A549 (cell line): Measurements from ENCODE around the gene PDGFC. TPM values are rescaled to one million over a fixed set of nuclear protein-coding genes. Genes with fewer than 3 reads are reported as not detected.

ENCODE experiments used
- ATAC-seq, 2 experiments: fragments of 200-7000 bp in 1 of 2; fragments of >200 bp in 1 of 2; cut with Nextera tagmentation in 1 of 2; cut with Tn5 transposase in 1 of 2; 3 replicates each; pipeline versions ENCODE4 v1.8.0 to v1.9.1; 2018 to 2020; ENCODE audit warnings: mild to moderate bottlenecking in 1 of 2, moderate library complexity in 1 of 2
- CTCF ChIA-PET: fragments of 300-600 bp; sonication (Branson Sonifier 250); formaldehyde crosslinking; extraction: SDS; loops from one replicate; lab custom pipeline; 2021; ENCODE audit warnings: antibody characterized with exemption, inconsistent platforms; lab: Yijun Ruan, JAX
- POLR2A ChIA-PET: fragments of 350-600 bp; formaldehyde crosslinking; extraction: SDS; loops from one replicate; lab custom pipeline; 2021; ENCODE audit warnings: antibody characterized with exemption, inconsistent platforms; lab: Yijun Ruan, JAX
- DNase-seq, 2 experiments: peaks; one replicate each; pipeline versions ENCODE4 v3.0.0 to v3.0.0-alpha.2; 2011 to 2016; ENCODE audit warnings: low read depth in 1 of 2, low spot score in 1 of 2
- FAIRE-seq: peaks from 2 replicates; lab custom pipeline; 2011; peaks lifted over from hg19 to GRCh38; lab: Jason Lieb, UNC
- H3K27ac ChIP-seq, 2 experiments: fragments of >200 bp; sonication (Bioruptor Twin); formaldehyde crosslinking; 3 replicates each; pipeline ENCODE4 v1.5.1; 2016 to 2017
- H3K4me1 ChIP-seq: fragments of >200 bp; sonication (Bioruptor Twin); formaldehyde crosslinking; 3 replicates; pipeline ENCODE4 v1.6.1; 2016
- H3K4me2 ChIP-seq: fragments of >200 bp; sonication (Bioruptor Twin); formaldehyde crosslinking; 3 replicates; pipeline ENCODE4 v1.6.1; 2016
- H3K4me3 ChIP-seq: fragments of >200 bp; sonication (Bioruptor Twin); formaldehyde crosslinking; 3 replicates; pipeline ENCODE4 v1.5.1; 2016
- H3K9me3 ChIP-seq: fragments of >200 bp; sonication (Bioruptor Twin); formaldehyde crosslinking; 3 replicates; pipeline ENCODE4 v1.6.1; 2016
- CEBPB ChIP-seq, 2 experiments: fragments of >200 bp in 1 of 2; sonication (Bioruptor Twin) in 1 of 2; formaldehyde crosslinking in 1 of 2; IDR thresholded peaks; 2 replicates each; pipeline ENCODE4 v1.6.1; 2012 to 2016
- CHD4 ChIP-seq: fragments of 200-600 bp; sonication (generic); IDR thresholded peaks from 2 replicates; pipeline ENCODE4 v1.6.1; 2016; ENCODE audit warnings: antibody characterized with exemption, mild to moderate bottlenecking, borderline replicate concordance
- EHMT2 ChIP-seq: fragments of 200-600 bp; sonication (generic); IDR thresholded peaks from 2 replicates; pipeline ENCODE4 v1.6.1; 2016; ENCODE audit warnings: antibody characterized with exemption, low read depth, mild to moderate bottlenecking, moderate library complexity
- FOSB ChIP-seq: fragments of 250-450 bp; sonication (Bioruptor Pico); IDR thresholded peaks from 2 replicates; pipeline ENCODE4 v1.5.0; 2020; ENCODE audit warnings: mild to moderate bottlenecking, moderate library complexity
- GATA3 ChIP-seq: IDR thresholded peaks from 2 replicates; pipeline ENCODE4 v1.6.1; 2012; ENCODE audit warnings: borderline replicate concordance
- HDAC2 ChIP-seq: fragments of 200-600 bp; sonication (generic); IDR thresholded peaks from 2 replicates; pipeline ENCODE4 v1.6.1; 2016
- HEYL ChIP-seq: fragments of 250-450 bp; sonication (Bioruptor Pico); IDR thresholded peaks from 2 replicates; pipeline ENCODE4 v1.8.0; 2021; ENCODE audit warnings: mild to moderate bottlenecking, moderate library complexity
- HOXA7 ChIP-seq: fragments of 250-450 bp; sonication (Bioruptor Pico); IDR thresholded peaks from 2 replicates; pipeline ENCODE4 v1.5.0; 2020; ENCODE audit warnings: mild to moderate bottlenecking, moderate library complexity
- HOXB5 ChIP-seq: fragments of 250-450 bp; sonication (Bioruptor Pico); IDR thresholded peaks from 2 replicates; pipeline ENCODE4 v1.5.0; 2020; ENCODE audit warnings: mild to moderate bottlenecking, moderate library complexity
- JUN ChIP-seq, 2 experiments: fragments of >200 bp; sonication (Bioruptor Twin); formaldehyde crosslinking; IDR thresholded peaks; 2 replicates in 1 of 2; 3 replicates in 1 of 2; pipeline ENCODE4 v1.6.1; 2016 to 2017
- NR3C1 ChIP-seq: fragments of >200 bp; sonication (Bioruptor Twin); formaldehyde crosslinking; IDR thresholded peaks from 3 replicates; pipeline ENCODE4 v1.6.1; 2017
- POLR2A ChIP-seq: IDR thresholded peaks from 2 replicates; pipeline ENCODE4 v1.6.1; 2012; ENCODE audit warnings: mild to moderate bottlenecking, low read length
- RARB ChIP-seq: fragments of 250-450 bp; sonication (Bioruptor Pico); IDR thresholded peaks from 2 replicates; pipeline ENCODE4 v1.8.0; 2021; ENCODE audit warnings: mild to moderate bottlenecking, moderate library complexity
- RFX5 ChIP-seq: fragments of 450-650 bp; IDR thresholded peaks from 2 replicates; pipeline ENCODE4 v1.7.1; 2014; ENCODE audit warnings: antibody characterized with exemption, mild to moderate bottlenecking, moderate library complexity
- TFCP2L1 ChIP-seq: fragments of 250-450 bp; sonication (Bioruptor Pico); IDR thresholded peaks from 2 replicates; pipeline ENCODE4 v1.5.0; 2021; ENCODE audit warnings: mild to moderate bottlenecking
- TP53 ChIP-seq: fragments of 250-450 bp; sonication (Bioruptor Pico); IDR thresholded peaks from 2 replicates; pipeline ENCODE4 v1.5.0; 2021; ENCODE audit warnings: mild to moderate bottlenecking, moderate library complexity
- WGBS: methylation state at CpG from one replicate; pipeline ENCODE4 v1.1.6; 2017; ENCODE audit errors: missing lambda C conversion rate; 5-methylcytosine and 5-hydroxymethylcytosine counted together
- polyA plus RNA-seq, 4 experiments: library from polyadenylated mRNA; depleted of rRNA in 3 of 4; stranded (reverse); fragments of >200 nt; fragmentation: RNase III in 1 of 4; extraction: RNeasy Plus Mini Kit Qiagen cat#74134 plus additional on column Dnase treatment in 1 of 4; gene quantifications; 2 replicates in 3 of 4; 3 replicates in 1 of 4; pipeline ENCODE4 v1.2.3, GENCODE V29; 2011 to 2017
- TF ChIP-seq, protein P1 (sequence below): fragments of >200 bp; sonication (Bioruptor Twin); formaldehyde crosslinking; IDR thresholded peaks from 3 replicates; pipeline ENCODE4 v1.5.1; 2016
- TF ChIP-seq, protein P2 (sequence below): fragments of 200-600 bp; sonication (generic); IDR thresholded peaks from 2 replicates; pipeline ENCODE4 v1.6.1; 2016; ENCODE audit warnings: antibody characterized with exemption, mild to moderate bottlenecking, moderate library complexity
- TF ChIP-seq, protein P3 (sequence below): fragments of >200 bp; sonication (Bioruptor Twin); formaldehyde crosslinking; IDR thresholded peaks from 2 replicates; pipeline ENCODE4 v1.6.1; 2016
- TF ChIP-seq, protein P4 (sequence below): fragments of 150-350 bp; IDR thresholded peaks from 2 replicates; pipeline ENCODE4 v1.6.1; 2014; ENCODE audit warnings: low read depth, mild to moderate bottlenecking, low read length

Gene PDGFC
- polyA plus RNA-seq, 2 of the 4 experiments (the other 2 are of a cell fraction), result 3.5 to 4.1 TPM

DNA sequence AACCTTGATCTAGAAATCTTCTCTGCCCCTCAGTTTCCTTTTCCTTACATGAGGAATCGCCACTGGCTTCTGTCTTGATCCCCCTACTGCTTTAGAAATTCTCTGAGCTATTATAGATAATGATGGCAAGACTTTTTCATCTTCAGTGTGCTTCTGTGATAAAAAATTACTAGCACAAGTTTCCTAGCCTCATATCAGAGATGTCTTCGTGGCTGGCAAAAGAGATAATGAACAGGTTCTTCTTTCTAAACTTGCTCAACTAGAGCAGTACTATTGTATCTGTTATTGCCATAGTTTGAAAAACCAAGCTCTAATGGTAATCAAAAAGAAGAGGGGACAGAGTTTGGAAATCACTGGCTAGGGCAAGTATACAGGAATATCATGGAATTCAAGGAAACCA lies 4.1 kb upstream of the PDGFC start:
- 43% methylated on average over 2 of the region's 2 CpGs for WGBS
- ChIA-PET POLR2A (no interaction called here), CTCF (interaction anchor here (1.9 kb wide), 1 partner anchor 70 kb away, joined by 6 read pairs; no protein-coding TSS in a partner anchor)
- DNase-seq, result no peak
- Histone ChIP-seq H3K9me3 (no peaks in the 10 kb centered on the region), H3K4me2 (no peak overlapping the region), H3K4me3 (no peak overlapping the region), H3K27ac (no peak overlapping the region), H3K4me1 (no peaks in the 10 kb centered on the region)
- TF ChIP-seq GATA3 (no peak), NR3C1 (no peak), RFX5 (no peak), HOXA7 (CRISPR knock-in tag) (no peak)
- TF ChIP-seq, protein P1, sequence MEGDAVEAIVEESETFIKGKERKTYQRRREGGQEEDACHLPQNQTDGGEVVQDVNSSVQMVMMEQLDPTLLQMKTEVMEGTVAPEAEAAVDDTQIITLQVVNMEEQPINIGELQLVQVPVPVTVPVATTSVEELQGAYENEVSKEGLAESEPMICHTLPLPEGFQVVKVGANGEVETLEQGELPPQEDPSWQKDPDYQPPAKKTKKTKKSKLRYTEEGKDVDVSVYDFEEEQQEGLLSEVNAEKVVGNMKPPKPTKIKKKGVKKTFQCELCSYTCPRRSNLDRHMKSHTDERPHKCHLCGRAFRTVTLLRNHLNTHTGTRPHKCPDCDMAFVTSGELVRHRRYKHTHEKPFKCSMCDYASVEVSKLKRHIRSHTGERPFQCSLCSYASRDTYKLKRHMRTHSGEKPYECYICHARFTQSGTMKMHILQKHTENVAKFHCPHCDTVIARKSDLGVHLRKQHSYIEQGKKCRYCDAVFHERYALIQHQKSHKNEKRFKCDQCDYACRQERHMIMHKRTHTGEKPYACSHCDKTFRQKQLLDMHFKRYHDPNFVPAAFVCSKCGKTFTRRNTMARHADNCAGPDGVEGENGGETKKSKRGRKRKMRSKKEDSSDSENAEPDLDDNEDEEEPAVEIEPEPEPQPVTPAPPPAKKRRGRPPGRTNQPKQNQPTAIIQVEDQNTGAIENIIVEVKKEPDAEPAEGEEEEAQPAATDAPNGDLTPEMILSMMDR, result no peak
- ATAC-seq, result no peak
- FAIRE-seq, result no peak

DNA sequence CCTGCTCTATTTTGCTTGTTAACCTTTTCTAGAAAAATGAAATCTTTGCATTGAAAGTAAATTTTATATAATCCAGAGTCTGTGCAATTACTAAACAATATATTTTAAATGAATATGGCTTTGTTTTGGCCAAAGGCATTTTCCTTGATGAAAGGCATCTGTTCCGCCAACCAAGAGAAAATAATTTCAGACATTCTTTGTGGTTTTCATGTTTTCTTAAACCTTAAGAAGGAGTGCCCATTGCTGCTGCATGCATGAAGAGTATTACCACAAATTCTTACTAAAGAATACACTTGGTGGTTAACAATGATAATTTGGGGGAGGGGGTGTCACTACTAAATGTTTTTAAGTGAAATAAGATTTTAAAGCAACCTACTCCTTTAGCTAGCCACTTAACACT lies 2.7 kb upstream of the PDGFC start:
- TF ChIP-seq RARB (CRISPR knock-in tag), result no peak
- no peak for TF ChIP-seq RFX5
- no peak for TF ChIP-seq HOXB5 (CRISPR knock-in tag)
- TF ChIP-seq JUN (IDR thresholded peaks at IDR 0.05), result no peak
- no peak for TF ChIP-seq HEYL (CRISPR knock-in tag)
- no peak for TF ChIP-seq EHMT2
- TF ChIP-seq, protein P2, sequence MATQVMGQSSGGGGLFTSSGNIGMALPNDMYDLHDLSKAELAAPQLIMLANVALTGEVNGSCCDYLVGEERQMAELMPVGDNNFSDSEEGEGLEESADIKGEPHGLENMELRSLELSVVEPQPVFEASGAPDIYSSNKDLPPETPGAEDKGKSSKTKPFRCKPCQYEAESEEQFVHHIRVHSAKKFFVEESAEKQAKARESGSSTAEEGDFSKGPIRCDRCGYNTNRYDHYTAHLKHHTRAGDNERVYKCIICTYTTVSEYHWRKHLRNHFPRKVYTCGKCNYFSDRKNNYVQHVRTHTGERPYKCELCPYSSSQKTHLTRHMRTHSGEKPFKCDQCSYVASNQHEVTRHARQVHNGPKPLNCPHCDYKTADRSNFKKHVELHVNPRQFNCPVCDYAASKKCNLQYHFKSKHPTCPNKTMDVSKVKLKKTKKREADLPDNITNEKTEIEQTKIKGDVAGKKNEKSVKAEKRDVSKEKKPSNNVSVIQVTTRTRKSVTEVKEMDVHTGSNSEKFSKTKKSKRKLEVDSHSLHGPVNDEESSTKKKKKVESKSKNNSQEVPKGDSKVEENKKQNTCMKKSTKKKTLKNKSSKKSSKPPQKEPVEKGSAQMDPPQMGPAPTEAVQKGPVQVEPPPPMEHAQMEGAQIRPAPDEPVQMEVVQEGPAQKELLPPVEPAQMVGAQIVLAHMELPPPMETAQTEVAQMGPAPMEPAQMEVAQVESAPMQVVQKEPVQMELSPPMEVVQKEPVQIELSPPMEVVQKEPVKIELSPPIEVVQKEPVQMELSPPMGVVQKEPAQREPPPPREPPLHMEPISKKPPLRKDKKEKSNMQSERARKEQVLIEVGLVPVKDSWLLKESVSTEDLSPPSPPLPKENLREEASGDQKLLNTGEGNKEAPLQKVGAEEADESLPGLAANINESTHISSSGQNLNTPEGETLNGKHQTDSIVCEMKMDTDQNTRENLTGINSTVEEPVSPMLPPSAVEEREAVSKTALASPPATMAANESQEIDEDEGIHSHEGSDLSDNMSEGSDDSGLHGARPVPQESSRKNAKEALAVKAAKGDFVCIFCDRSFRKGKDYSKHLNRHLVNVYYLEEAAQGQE, result no peak
- no peak for TF ChIP-seq CHD4
- TF ChIP-seq, protein P3, sequence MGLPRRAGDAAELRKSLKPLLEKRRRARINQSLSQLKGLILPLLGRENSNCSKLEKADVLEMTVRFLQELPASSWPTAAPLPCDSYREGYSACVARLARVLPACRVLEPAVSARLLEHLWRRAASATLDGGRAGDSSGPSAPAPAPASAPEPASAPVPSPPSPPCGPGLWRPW, result no peak
- H3K4me2 ChIP-seq, result no peak overlapping the region
- no peaks in the 10 kb centered on the region for H3K9me3 ChIP-seq
- 0 out of 3 replicates have a peak, but pooled peaks cover 5% of the 10 kb centered on the region for H3K4me1 ChIP-seq
- H3K27ac ChIP-seq, result no peak overlapping the region
- no peak for FAIRE-seq
- ATAC-seq, result no peak
- ChIA-PET CTCF (no interaction called here), POLR2A (no interaction called here)
- DNase-seq, result no peak
- no peak overlapping the region for H3K4me3 ChIP-seq
- WGBS, result 83% methylated on average over 1 of the region's 1 CpG

DNA sequence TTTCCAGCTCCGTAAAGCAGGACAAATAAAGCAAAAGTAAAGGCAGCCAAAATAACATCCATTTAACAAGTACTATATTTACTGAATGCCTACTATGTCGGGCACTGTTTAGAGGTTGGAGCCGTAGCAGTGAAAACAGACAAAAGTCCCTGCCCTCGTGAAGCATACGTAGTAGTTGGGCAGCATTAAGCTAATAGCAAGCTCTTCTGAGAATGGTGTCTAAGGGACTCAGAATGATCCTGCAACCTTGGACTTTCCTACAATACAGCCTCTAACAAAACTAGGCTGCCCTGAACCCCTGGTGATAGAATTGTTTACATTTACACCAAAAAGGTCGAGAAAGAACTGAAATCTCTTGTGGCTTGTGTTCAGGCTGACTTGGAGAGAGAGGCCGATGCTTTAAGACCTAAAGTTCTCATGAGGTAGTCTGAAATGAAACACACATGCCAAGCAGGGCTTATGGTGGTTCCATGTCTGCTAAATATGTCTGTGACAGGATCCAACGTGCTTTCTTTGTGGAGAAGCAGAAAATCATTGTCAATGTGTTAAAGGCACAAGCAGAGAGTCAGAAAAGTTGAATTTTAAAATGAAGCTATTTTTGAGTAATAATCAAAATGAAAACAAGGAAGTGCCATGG lies 898 bp upstream of the PDGFC start:
- ChIA-PET CTCF (interaction anchor here (0.6 to 1.5 kb wide), 6 partner anchors 14 to 497 kb away, joined by 3 to 6 read pairs (median 4); no protein-coding TSS in a partner anchor), POLR2A (no interaction called here)
- DNase-seq (no peak), FAIRE-seq (no peak), ATAC-seq (no peak)
- Histone ChIP-seq H3K9me3 (no peaks in the 10 kb centered on the region), H3K27ac (peak overlapping the region in 1 of 2 experiments; percentile 98; a peak in 3 of 6 replicates), H3K4me2 (peak overlapping the region; percentile 84), H3K4me3 (peak overlapping the region; percentile 92), H3K4me1 (0 out of 3 replicates have a peak, but pooled peaks cover 8% of the 10 kb centered on the region)
- 63% methylated on average over 8 of the region's 8 CpGs for WGBS
- TF ChIP-seq FOSB (CRISPR knock-in tag) (no peak), CEBPB (IDR thresholded peaks at IDR 0.05) (no peak), HDAC2 (no peak), NR3C1 (no peak), POLR2A (no peak), RARB (CRISPR knock-in tag) (no peak), TP53 (no peak), TFCP2L1 (CRISPR knock-in tag) (no peak)
- TF ChIP-seq, protein P4, sequence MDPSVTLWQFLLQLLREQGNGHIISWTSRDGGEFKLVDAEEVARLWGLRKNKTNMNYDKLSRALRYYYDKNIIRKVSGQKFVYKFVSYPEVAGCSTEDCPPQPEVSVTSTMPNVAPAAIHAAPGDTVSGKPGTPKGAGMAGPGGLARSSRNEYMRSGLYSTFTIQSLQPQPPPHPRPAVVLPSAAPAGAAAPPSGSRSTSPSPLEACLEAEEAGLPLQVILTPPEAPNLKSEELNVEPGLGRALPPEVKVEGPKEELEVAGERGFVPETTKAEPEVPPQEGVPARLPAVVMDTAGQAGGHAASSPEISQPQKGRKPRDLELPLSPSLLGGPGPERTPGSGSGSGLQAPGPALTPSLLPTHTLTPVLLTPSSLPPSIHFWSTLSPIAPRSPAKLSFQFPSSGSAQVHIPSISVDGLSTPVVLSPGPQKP, result no peak
- TF ChIP-seq, protein P2, result no peak
- TF ChIP-seq, protein P1, result no peak
